ENCODE measurements around the gene GSK3B.

Gene GSK3B

DNA sequence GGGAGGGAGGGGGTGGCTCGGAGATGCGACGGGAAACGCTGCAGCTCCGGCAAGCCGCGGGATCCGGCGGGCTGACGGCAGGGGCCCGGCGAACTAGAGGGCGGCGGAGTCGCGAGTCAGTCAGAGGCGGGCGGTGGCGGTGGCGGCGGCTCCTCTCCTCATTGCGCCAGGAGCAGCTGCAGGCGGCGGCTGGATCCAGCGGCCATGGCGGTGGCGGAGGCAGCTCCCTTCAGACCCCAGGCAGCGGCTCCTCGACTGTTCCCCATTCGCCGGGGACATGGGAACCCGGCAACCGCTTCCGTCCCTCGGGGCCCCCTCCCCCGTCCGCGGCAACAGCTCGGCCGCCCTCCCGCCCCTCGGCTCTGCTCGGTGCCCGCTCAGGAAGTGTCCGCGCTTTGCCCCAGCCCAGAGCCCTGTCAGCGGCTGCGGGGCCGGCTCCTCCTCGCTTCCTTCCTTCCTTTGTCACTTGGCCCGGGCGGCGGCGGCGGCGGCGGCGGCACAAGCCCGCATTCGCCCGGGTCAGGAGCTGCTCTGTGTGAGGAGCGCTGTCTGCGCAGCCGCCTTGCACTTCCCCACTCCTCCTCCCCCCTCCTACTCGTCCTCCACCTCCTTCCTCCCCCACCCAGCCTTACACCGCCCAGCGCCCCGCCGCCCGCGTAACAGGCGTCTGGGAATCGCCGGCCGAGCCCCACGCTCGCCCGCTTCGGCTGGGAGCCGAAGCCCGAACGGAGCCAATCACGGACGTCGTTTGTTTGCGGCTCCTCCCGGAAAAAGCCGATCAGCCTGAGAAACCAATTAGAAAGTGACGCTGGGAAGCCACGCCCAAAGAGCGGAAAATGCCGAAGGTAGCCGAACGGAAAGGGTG is at the start of gene GSK3B:
Gene GSK3B (minus strand): TSS at position 537 of the 865 bp plus-strand sequence. CDS start 1,013 bp downstream, outside the sequence.
- DNase-seq: peak; percentile 99

DNA sequence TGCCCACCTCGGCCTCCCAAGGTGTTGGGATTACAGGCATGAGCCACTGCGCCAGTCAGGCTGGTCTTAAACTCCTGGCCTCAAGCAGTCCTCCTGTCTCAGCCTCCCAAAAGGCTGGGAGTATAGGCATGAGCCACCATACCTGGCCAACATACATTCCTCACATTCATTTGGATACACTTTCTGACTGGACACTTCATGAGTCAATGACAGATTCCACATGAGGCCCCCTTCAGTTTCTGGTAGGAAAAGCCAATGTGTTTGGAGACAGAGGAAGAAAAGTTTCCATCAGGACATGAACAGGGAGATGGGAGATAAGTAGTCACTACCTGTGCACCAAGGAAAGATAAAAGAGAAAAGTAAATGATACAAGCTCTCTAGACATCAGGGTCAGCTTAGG is 49.4 kb upstream of the GSK3B start:
- no peak for DNase-seq

DNA sequence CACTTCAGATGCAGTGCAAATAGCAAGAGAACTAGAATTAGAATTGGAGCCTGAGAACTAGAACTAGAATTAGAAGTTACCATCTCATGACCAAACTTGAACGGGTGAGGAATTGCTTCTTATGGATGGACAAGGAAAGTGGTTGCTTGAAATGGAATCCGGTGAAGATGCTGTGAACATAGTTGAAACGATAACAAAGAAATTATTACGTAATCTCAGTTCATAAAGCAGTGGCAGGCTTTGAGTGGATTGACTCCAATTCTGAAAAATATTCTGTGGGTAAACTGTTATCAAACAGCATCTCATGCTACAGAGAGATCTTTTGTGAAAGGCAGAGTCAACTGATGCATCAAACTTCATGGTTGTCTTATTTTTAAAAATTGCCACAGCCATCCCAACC is 48.0 kb upstream of the GSK3B start:
- DNase-seq: no peak

DNA sequence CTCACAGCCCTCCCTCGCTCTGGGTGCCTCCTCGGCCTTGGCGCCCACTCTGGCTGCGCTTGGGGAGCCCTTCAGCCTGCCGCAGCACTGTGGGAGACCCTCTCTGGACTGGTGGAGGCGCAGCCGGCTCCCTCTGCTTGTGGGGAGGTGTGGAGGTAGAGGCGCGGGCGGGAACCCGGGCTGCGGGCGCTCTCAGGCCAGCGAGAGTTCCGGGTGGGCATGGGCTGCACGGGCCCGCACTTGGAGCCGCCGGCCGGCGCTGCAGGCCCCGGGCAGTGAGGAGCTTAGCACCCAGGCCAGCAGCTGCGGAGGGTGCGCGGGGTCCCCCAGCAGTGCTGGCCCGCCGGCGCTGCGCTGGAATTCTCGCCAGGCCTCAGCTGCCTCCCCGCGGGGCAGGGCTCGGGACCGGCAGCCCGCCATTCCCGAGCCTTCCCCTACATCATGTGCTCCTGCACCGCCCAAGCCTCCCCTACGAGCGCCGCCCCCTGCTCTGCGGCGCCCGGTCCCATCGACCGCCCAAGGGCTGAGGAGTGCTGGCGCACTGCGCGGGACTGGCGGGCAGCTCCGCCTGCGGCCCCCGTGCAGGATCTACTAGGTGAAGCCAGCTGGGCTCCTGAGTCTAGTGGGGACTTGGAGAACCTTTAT is 46.0 kb upstream of the GSK3B start:
- DNase-seq: no peak

DNA sequence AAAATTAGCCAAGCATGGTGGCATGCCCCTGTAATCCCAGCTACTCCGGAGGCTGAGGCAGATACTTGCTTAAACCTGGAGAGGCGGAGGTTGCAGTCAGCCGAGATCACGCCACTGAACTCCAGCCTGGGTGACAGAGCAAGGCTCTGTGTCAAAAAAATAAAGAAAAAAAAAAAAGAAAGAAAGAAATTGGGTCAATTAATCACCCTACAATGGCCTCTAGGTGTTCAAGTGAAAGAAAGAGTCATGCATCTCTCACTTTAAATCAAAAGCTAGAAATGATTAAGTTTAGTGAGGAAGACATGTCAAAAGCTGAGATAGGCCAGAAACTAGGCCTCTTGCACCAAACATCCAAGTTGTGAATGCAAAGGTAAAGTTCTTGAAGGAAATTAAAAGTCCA is 44.9 kb upstream of the GSK3B start:
- DNase-seq: no peak

DNA sequence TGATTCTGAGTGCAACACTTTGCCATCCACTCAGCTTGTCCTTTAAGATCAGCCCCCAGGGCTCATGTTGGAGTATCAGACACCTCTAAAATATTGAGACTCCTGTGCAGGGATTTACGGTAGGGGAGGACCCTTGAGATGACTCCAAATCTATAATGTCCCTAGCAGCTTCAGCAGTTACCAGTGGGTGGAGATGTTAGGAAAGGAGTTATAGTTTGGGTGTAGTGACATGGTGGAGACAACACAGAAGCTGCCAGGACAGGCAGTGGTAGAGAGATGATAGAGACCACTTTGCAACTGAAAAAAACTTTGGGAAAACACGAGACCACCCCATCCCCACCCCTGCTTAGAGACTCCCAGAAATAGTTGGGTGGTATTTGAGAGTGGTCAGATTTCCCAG is 43.3 kb upstream of the GSK3B start:
- no peak for DNase-seq

DNA sequence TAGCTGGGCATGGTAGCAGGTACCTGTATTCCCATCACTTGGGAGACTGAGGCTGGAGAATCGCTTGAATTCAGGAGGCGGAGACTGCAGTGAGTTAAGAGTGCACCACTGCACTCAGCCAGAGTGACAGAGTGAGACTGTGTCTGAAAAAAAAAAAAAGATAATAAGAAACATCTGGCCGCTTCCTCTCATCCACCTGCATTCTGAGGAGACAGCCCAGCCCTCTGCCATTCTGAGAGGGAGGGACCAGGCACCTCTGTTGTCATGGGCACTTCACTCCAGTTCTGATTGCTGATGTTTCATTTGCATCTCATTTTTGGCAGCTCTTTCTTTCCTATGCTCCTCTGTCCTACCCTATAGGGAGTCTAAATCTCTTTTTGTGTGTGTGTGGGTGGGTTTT is 36.4 kb upstream of the GSK3B start:
- no peak for DNase-seq

DNA sequence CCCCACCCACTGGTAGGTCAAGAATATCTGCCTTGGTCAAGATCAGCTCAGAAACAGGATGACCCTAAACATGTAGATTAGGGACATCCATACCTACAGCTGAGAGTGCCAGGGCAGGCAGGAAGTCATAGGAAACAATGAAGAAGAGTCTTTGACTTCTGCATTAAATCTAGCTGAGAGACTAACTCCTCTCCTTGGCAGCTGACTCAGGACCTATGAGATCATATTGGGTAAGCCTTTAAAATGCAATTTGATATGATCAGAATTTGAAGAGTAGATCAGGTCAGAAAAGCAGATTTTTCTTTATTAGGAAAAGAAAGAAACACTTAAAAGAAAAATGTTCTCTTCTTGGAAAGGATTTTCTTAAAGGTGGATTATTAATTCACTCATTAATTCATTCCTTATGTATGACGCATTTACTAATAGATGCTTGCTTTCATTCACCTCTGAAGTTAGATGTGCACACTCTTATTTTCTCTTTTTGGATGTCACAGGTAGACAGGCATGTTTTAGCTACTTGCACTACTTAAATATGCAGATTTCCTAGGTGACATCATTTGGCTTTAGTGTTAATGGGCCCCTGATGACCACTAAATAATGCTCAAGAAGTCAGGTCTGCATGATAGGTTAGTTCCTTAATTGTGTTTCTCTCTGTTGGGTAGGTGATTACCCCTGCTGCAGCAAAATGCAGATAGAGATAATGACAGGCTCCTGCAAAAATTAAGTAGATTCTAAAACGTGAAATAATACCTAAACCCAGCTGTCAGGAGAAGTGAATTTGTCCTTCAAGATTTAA is 35.7 kb upstream of the GSK3B start:
- DNase-seq: no peak

DNA sequence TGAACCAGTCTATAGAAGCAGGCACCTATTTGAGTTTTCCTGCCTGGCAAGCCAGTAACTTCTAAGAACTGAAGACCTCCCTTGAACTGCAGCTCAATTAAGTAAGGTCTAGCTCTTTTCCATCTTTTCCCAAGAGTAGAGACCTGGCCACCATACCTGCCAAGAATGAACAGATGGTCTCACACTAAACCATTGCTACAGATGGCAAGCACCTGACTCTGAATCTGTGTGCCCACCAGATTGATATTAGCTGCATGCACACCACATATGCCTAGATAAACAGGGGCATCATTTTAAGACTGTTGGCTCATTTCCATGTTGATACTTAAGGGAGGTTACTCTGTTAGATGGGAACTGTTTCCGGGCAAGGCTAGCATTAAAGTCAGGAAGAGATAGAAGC is 34.8 kb upstream of the GSK3B start:
- no peak for DNase-seq

DNA sequence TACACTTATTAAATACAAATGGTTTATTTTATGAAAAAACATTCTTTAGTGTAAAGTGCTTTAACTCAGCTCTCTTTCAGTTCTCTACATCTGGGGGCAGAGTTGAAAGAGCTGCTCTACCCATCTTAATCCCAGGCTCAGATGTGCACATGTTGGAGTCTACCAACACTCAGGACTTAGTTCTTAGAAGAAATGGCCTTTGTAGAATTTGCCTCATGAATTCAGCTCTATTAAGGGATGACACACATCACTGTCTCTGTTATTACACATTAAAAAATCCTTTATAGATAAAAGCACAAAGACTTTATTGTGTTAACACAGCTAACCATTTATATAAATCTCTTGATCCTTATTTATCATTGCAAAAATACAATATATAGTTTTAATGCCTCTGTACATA is 31.7 kb upstream of the GSK3B start:
- DNase-seq: no peak

DNA sequence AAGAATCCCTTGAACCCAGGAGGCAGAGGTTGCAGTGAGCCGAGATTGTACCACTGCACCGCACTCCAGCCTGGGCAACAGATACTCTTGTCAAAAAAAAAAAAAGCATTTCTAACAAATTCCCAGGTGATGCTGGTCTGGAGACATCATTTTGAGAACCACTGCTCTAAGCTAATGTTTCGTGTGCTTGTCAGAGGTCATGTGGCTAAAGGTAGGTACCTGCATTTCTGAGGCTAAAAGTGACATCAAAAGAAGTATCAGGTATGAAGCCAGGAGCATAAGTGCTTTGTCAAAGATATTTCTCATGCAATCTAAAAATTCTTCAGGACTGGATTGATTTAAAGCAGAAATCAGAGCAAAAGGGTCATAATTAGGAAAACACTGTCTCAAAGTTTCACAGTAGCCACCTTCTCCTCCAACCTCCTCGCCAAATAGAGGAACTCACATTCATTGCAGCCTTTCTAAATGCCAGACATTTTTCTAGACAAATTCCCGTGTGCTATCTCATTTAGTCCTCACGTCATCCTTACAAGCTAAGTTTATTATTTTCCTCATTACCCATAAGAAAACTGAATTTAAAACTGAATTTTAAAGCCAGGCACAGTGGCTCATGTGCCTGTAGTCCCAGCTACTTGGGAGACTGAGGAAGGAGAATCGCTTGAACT is 25.7 kb upstream of the GSK3B start:
- no peak for DNase-seq

DNA sequence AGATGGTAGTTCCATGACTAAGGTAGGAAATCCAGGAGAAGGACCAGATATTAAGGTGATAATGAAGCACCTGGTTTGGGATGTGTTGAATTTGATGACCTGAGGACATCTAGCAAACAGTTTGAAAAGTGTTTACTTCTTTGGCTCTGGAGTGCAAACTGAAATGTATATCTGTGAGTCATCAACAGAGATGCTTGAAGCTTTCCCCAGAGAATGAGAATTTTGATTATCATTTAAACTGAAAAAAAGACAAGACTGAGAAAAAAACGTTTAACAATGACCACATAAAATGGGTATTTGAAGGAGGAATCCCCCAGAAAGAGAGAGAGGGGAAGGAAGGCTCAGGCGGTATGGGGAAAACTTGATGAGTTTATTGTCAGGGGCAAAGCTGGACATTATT is 20.7 kb upstream of the GSK3B start:
- DNase-seq: no peak

DNA sequence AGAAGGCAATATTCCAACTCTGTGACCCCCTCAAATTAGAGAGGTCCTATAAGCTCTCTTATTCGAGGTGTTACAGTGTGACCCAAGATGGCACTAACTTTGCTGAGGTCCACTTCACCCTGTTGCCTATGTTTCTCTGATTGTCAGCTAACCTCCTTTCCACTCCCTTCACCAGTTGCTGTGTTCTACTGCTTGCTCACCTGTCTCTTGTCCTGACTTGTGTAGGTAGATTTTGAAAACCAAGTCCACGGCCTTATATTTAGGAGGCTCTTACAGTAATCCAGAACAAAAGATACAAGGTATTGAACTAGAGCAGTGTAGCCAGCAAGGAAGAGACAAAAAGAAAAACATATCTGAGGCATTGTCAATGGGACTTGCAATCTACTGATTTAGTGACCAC is 20.1 kb upstream of the GSK3B start:
- DNase-seq: no peak

DNA sequence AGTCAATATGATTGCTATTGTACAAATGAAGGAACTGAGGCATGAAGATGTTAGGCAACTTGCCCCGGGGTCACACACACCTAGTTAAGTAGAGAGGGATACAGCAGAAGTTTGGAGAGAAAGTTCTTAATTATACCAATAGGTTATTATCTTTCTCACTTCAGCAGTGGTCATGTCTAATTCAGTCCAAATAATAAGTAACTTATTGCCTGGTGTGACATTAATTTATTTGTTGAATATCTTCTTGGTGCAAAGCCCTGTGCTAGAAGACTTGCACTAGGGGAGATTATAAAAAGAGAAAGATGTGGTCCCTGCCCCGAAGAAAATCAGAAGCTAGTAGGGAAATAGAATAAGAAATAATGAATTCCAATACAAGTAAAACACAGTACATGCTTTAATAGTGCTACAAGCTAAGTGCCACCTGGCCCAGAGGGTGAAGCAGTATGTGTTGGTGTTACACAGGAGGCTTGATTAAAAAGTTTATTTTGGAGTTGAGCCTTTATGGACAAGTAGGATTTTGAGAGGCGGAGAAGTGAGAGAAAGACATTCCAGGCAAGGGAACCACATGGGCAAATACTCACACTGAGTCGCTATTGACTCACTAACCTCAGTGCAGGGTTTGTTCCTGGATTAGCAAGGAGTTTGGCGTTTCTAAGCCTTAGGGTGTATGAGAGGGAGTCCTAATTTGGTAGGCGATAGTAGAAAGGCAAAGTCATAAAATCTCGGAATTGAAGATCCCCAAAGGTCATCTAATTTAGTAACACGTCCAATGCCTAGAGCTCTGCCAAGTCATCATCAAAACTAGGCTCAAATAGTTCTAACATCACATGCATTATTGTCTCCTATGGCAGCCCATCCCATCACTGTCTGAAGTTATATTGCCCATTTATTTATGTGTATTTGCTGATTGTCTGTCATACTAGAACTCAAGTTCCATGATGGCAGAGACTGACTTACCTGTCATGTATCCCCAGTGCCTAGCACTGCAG is 19.2 kb upstream of the GSK3B start:
- DNase-seq: no peak

DNA sequence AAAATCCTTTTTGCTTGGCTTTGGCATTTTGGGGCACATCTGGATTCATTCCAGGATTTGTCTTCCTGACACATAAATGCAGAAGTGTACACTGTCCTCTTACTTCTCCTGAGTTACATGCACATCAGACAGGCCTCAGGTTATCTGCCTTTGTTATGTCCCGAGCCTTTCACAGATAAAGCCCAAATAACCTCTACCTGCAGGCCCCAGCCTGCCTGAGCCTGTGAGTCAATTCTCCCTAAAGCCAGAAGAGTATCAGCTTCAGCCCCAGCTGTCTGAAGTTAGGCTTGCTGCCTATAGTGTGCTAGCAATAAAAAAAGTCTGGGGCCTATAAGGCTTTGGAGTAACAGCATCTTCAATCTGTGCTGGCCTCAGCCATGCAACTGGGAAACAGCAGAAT is 17.7 kb upstream of the GSK3B start:
- no peak for DNase-seq

DNA sequence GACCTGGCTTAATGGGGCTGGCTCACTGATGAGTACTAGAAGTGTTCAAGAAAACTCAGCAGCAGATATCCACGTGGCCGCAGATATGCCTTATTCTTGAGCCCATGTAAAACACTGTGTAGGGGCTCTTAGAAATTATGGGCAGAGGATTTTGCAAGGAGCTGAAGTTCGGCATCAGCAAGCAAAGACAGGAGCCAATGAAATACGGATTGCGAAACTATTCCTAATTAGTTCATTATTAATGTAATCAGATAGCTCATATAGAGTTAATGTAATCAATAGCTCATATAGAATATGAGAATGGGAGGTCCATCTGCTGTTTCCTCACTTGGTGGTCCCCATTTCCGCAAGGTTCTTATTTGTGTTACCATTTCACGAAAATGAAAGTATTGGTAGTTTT is 9.0 kb upstream of the GSK3B start:
- no peak for DNase-seq

DNA sequence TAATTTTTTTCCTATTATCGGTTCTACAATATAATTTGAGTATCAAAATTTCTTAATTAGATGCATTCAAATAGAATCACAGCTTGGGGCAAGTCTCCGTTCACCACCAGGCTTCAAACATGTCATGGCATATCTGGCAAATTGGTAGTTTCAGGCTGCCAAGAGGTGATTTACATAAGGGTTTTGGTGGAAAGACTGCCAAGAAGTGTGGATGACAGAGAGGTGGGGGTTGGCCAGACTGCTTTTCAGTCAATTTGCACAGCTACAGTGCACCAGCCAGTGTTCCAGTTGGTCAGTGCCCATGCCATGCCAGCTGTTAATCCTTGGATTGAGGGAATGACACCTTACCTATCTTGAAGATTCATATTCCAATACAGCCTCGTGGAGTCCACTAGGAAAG is 8.4 kb upstream of the GSK3B start:
- no peak for DNase-seq

DNA sequence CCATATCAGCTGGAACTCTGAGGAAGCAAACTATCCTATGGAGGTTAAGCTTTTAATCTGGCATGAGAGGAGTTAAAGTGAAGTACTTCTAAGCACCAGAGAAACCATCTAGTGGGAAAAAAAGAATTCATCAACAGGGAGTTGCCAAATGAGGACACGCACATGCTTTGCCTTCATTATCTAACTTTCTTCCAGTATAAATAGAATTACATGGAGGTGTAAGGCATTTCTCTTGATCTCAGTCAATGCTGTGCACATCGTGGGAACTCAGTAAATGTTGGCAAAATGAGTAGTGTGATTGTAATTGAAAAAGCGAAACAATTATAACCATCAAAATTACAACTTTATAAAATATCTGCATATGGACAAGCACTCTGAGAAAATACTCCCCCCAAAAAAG is 8.0 kb upstream of the GSK3B start:
- DNase-seq: no peak

DNA sequence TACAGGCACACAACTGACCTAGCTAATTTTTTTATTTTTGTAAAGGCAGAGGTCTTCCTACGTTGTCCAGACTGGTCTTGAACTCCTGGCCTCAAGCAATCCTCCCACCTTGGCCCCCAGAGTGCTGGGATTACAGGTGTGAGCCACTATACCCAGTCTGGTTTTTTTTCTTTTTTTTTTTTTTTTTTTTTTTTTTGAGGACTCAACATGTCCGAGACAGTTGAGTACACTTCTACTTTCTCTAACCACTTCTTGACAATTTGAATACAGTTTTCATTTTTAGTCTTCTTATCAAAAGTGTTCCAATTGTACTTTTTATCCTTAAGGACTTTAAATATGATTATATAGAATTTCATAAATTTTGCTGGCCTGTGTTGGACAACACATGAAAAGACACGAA is 7.4 kb upstream of the GSK3B start:
- no peak for DNase-seq

DNA sequence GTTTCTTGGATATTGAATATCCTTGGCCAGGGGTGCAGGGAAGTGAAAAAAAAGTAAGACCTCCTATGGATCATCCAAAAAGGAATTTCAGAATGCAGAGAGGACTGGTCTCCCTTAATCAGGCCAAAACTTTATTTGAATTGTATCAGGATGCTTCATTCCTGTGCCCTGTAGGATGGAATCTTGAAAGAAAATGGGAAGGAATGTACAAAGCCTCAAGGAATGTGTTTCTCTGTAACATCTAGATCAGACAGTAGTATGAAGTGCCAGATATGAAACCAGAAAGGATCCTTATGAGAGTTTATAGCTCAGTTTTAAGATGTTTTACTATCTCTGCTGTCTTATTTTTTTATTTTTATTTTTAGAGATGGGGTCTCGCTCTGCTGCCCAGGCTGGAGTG is 6.5 kb upstream of the GSK3B start:
- DNase-seq: no peak

DNA sequence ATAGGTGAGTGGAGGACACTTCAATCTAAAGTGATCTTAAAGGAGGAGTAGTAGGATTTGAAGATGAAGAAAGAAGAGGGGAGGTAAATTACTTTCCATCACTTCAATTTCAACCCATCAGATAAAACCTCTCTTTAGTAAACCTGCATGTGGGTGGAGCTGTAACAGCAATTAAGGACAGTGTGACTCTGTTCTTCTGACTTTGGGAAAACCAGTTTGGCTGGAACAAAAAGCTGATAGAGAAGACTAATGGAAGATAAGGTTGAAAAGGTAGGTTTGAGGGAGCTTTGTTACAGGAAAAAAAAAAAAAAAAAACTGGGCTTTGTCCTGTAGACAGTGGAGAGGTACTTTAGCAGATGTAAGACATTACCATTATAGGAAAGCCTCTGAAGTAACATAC is 4.5 kb upstream of the GSK3B start:
- no peak for DNase-seq

DNA sequence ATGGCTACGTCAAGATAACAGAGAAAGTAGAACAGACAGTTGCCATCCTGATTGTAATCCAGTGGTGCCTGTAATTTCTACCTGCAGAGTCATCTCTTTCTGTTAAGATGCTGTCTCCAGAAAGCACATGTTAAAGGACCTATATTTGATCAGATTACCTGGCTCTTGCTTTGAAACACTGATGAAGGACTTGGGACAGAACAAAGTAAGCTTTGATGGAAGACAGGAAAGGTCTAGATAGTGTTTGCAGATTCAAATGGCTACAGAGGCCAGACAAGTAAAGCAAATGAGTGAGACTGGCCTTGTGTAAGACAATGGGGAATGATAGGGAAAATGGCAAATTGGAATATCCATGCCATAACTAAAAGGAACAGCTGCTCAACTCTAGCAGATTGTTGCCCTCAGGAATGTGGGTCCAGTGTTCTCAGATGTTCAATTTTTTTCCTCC is 1.8 kb upstream of the GSK3B start:
- no peak for DNase-seq

Measured in cortex of kidney (tissue), 1 donor.